ENCODE data around the gene MCCC2. TPM values are rescaled to one million over a fixed set of nuclear protein-coding genes. Genes with fewer than 3 reads are reported as not detected.
"Not testable (repeated sequence)": the region's sequence is repeated elsewhere in the genome, so short reads cannot be mapped to it uniquely, and the experiment has no call there.

Gene MCCC2
- total RNA-seq, 4 donors from 2014 or later, result 56.2 to 112 (median 89.2) TPM

- H3K9me3 ChIP-seq, result no peaks in the 10 kb centered on the region
- intact Hi-C loops (cut with DNase I), result no loop called here
- 79 to 94% methylated on average over 3 of the region's 3 CpGs for WGBS, 2 donors
- no peaks in the 10 kb centered on the region for H3K4me1 ChIP-seq
- peaks cover 3 to 19% of the 10 kb centered on the region in 2 donors for H3K36me3 ChIP-seq
- no peaks in the 10 kb centered on the region for H3K27me3 ChIP-seq
- H3K27ac ChIP-seq, result no peak overlapping the region
- H3K4me3 ChIP-seq (replicated peaks in 1 of 3), result no peak overlapping the region
- TF ChIP-seq POLR2A (IDR thresholded peaks at IDR 0.05) (no peak), CTCF (IDR thresholded peaks at IDR 0.05) (no peak)
- no peak for DNase-seq
Observed at GRCh38 chr5:71640408-71640807, 53.3 kb downstream of the MCCC2 start.

- H3K36me3 ChIP-seq, result peaks cover 12 to 15% of the 10 kb centered on the region in 2 donors
Observed at GRCh38 chr5:71645030-71645429, 57.9 kb downstream of the MCCC2 start.

GRCh38 chr5:71650940-71651339 lies 63.8 kb downstream of the MCCC2 start:
- DNase-seq; H3K27me3 ChIP-seq; H3K9me3 ChIP-seq; H3K4me1 ChIP-seq; H3K4me3 ChIP-seq (replicated peaks in 1 of 3); intact Hi-C loops (cut with DNase I); H3K27ac ChIP-seq: not testable (repeated sequence)
- H3K36me3 ChIP-seq, result peaks cover 17 to 31% of the 10 kb centered on the region in 2 donors
- WGBS, 2 donors, result 98 to 99% methylated on average over 3 of the region's 3 CpGs

More at GRCh38 chr5:71645030-71645429, 57.9 kb downstream of the MCCC2 start:
- TF ChIP-seq CTCF (IDR thresholded peaks at IDR 0.05), result no peak
- no peak for TF ChIP-seq POLR2A (IDR thresholded peaks at IDR 0.05)
- intact Hi-C loops (cut with DNase I), result no loop called here
- Histone ChIP-seq H3K27ac (no peak overlapping the region), H3K4me1 (no peaks in the 10 kb centered on the region), H3K27me3 (no peaks in the 10 kb centered on the region), H3K4me3 (replicated peaks in 1 of 3) (no peak overlapping the region), H3K9me3 (no peaks in the 10 kb centered on the region)
- no peak for DNase-seq
- WGBS, 2 donors, result 77 to 81% methylated on average over 3 of the region's 3 CpGs

- WGBS, 2 donors, result 92 to 96% methylated on average over 3 of the region's 3 CpGs
- no peak overlapping the region for H3K27ac ChIP-seq
- intact Hi-C loops (cut with DNase I), result no loop called here
- H3K27me3 ChIP-seq, result no peaks in the 10 kb centered on the region
- no peak overlapping the region for H3K4me3 ChIP-seq (replicated peaks in 1 of 3)
- no peaks in the 10 kb centered on the region for H3K9me3 ChIP-seq
- H3K36me3 ChIP-seq, result peaks cover 14 to 26% of the 10 kb centered on the region in 2 donors
- TF ChIP-seq CTCF (IDR thresholded peaks at IDR 0.05) (no peak), POLR2A (IDR thresholded peaks at IDR 0.05) (no peak)
- DNase-seq, result no peak
- H3K4me1 ChIP-seq, result no peaks in the 10 kb centered on the region
Observed at GRCh38 chr5:71651579-71651978, 64.4 kb downstream of the MCCC2 start.

GRCh38 chr5:71652349-71652748 lies 65.2 kb downstream of the MCCC2 start:
- Histone ChIP-seq H3K27me3 (no peaks in the 10 kb centered on the region), H3K4me3 (replicated peaks in 1 of 3) (no peak overlapping the region), H3K4me1 (no peaks in the 10 kb centered on the region), H3K27ac (no peak overlapping the region), H3K9me3 (no peaks in the 10 kb centered on the region), H3K36me3 (peaks cover 13 to 29% of the 10 kb centered on the region in 2 donors)
- intact Hi-C loops (cut with DNase I), result no loop called here
- TF ChIP-seq CTCF (IDR thresholded peaks at IDR 0.05) (no peak), POLR2A (IDR thresholded peaks at IDR 0.05) (no peak)
- WGBS, 2 donors, result 66 to 77% methylated on average over 3 of the region's 3 CpGs
- DNase-seq, result no peak

Data from thyroid gland (tissue), 4 donors.